DMS153 treated with DMSO at 0.1 percent for 48 hours (cell line): ENCODE results near the gene HOGA1.
"Not testable (repeated sequence)": the region's sequence is repeated elsewhere in the genome, so short reads cannot be mapped to it uniquely, and the experiment has no call there.

Experiments
- DNase-seq: peaks from one replicate; lab custom pipeline; 2025; ENCODE audit not compliant: unreplicated experiment; lab: John Stamatoyannopoulos, UW

The HOGA1 gene

DNA sequence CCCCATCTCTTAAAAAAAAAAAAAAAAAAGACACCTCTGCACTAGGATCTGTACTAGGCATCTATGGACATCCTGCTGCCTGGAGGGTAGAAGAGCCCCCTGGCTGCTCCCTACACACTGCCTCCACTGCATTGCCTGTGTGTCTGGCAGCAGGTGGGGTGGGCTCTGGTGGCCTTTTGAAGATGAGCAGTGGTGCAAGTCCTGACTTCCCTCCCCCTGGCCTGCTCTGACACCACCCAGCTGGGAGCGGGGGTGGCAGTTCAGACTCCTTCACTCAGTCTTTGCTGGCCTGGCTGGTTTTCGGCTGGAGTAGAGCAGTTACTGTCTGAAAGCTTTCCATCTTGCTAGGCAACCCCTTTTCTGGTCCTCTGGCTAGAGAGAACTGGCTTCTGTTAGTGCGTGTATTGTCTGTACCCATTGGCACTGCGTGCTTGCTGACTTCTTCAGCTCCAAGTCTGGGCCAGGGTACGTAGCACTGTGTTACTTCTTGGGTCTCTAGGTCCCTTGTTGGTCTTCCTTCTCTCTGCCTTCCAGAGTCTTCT is 23.0 kb downstream of the HOGA1 start:
- DNase-seq = no peak

GRCh38 chr10:97608991-97609561 is 24.9 kb downstream of the HOGA1 start:
- no peak for DNase-seq

GRCh38 chr10:97611473-97611872 is 27.3 kb downstream of the HOGA1 start:
- no peak for DNase-seq

DNA sequence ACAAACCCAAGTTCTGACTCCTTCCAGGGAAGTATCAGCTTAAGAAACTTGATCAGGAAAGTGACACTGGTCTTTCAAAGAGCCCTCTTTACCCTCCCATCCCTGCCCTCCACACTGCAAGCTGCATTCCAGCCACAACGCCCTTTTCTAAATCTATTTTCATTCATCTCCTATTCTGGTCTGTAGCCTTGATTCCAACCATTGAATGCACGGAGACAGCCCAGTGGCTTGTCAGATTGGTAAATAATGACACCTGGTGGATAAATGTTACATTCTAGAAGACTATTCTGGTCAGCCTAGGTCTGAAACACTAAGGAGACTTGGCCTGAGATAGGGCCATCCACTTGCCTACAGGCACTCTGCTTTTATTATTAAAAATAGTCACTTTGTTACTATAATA is 28.2 kb downstream of the HOGA1 start:
- no peak for DNase-seq

GRCh38 chr10:97618285-97618684 is 34.1 kb downstream of the HOGA1 start:
- DNase-seq = no peak

DNA sequence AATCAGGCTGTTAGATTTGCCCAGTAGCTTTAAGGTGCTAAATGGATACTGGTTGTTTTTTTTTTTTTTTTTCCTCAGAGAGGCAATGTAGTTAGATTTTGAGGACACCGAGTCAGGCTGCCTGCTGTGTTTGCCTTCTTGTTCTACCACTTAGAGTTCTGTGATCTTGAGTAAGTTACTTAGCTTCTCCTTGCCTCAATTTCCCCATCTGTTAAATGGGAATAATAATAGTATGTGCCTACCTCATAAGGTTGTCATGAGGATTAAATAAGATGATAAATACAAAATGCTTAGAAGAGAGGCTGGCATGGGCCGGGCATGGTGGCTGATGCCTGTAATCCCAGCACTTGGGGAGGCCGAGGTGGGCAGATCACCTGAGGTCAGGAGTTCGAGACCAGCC is 34.5 kb downstream of the HOGA1 start:
- no peak for DNase-seq

GRCh38 chr10:97623277-97623676 is 39.1 kb downstream of the HOGA1 start:
- no peak for DNase-seq

GRCh38 chr10:97627731-97628130 is 43.5 kb downstream of the HOGA1 start:
- DNase-seq = no peak

DNA sequence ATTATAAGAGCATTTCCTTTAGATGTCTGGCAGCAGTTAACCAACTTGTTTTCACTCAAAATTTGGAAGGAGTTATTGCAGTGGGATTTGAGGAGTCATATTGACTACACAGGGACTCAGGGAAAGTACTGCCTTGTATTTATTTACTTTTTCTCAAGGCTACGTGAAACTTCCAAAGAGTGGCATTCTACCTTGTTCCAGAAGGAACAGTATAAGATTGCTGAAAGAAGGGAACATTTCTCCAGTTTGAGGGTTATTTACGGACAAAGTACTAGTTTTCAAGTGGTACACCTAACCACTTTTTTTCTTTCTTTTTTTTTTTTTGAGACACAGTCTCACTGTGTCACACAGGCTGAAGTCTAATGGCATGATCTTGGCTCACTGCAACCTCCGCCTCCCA is 44.0 kb downstream of the HOGA1 start:
- DNase-seq = no peak

DNA sequence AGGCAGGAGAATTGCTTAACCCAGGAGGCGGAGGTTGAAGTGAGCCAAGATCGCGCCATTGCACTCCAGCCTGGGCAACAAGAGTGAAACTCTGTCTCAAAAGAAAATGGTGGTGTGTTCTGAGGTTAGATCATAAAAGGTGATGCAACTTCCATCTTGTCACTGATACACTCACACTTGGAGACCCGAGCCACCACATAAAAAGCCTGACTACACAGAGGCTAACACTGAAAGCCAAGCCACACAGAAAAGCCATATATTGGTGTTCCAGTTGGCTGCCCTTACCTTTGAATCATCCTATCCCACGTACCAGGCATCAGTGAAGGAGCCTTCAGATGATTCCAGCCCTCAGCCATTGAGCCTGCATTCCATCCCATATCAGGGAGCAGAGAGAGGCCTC is 45.1 kb downstream of the HOGA1 start:
- no peak for DNase-seq

- DNase-seq = no peak
Measured at GRCh38 chr10:97631098-97631497, 46.9 kb downstream of the HOGA1 start.

GRCh38 chr10:97632949-97633884 is 49.0 kb downstream of the HOGA1 start, which contains the start of gene MORN4:
MORN4 (minus strand) TSS chr10:97633500; CDS start chr10:97619653, 13,847 bp downstream.
- DNase-seq = peak; percentile 92

GRCh38 chr10:97633921-97634320 is 49.7 kb downstream of the HOGA1 start:
- no peak for DNase-seq

DNA sequence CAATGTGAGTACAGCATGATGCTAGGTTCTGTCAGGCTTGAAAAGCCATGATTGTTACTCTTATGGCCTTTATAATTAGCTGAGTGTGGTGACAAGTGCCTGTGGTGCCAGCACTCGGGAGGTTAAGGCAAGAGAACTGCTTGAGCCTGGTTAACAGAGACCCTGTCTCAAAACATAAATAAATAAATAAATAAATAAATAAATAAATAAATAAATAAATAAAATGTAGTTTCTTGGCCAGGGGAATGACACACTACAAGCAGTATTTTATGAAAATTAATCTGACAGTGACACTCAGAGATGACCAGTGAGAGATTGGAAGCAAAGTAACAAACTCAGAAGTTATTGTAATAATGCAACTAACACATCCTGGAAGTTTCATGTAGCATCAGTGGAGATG is 51.4 kb downstream of the HOGA1 start:
- no peak for DNase-seq

DNA sequence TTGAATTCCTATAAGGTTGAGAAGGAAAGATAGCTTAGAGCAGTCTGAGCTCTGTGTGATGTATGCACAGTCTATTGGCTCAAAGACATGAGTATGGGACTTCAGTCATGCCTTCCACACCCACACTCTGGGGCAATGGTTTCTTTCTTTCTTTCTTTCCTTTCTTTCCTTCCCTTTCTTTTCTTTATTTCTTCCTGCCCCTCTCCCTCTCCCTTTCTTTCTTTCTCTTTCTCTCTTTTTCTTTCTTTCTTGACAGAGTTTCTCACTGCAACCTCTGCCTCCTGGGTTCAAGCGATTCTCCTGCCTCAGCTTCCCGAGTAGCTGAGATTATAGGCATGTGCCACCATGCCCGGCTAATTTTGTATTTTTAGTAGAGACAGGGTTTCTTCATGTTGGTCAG is 54.9 kb downstream of the HOGA1 start:
- DNase-seq = not testable (repeated sequence)

GRCh38 chr10:97640174-97640867 is 56.1 kb downstream of the HOGA1 start, which contains the start of gene PI4K2A:
PI4K2A (plus strand) TSS chr10:97640671; CDS start chr10:97640743, 72 bp downstream.
- peak; percentile 98 for DNase-seq

- no peak for DNase-seq
Measured at GRCh38 chr10:97640868-97641811, 57.0 kb downstream of the HOGA1 start.

DNA sequence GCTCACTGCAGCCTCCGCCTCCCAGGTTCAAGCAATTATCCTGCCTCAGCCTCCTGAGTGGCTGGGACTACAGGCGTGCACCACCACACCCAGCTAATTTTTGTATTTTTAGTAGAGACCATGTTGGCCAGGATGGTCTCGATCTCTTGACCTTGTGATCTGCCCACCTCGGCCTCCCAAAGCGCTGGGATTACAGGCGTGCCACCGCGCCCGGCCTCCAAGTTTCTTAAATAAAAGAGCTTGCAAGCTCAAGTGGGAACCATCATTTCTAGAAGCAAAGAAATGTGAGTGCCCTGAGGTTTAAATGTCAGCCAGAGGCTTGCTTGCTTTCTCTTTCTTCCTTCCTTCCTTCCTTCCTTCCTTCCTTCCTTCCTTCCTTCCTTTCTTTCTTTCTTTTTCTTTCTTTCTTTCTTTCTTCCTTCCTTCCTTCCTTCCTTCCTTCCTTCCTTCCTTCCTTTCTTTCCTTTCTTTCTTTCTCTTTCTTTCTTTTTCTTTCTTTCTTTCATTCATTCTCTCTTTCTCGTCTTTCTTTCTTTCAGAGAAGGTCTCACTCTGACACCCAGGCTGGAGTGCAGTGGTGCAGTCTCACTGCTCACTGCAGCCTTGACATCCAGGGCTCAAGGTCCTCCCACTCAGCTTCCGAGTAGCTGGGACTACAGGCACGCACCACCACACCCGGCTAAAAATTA is 58.4 kb downstream of the HOGA1 start:
- DNase-seq = not testable (repeated sequence)

DNA sequence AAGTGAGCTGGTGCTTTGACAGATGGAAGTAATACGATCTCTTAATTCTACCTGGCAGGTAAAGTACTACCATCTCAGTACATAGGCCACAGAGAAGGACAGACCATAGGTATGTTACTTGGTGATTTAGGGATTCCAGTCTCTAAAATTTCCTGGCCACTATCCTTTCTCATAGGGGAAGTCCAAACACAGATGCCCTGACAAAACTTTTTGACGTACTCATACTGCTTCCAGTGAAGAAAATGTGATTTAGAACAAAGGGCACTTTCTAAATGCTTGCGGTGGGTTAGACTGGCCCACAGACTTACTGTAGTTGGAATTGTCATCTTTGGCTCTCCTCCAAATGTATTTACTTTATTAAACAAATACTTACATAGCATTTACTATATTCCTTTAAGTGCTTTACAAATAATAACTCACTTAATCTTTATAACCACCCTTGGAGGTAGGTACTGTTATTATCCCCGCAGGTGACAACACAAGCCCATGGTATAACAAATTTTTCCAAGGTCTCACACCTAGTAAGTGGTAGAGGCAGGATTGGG is 59.3 kb downstream of the HOGA1 start:
- no peak for DNase-seq
